Ramos (cell line): ENCODE data around the gene ASB11.

Experiments
- in situ Hi-C: fragments of 300-500 bp; cut with MboI; formaldehyde crosslinking; loops from one replicate; pipeline ENCODE4 v1.14.3; 2022; ENCODE audit warnings: low sequenced_read_pairs; ENCODE audit not compliant: unreplicated experiment

The ASB11 gene

DNA sequence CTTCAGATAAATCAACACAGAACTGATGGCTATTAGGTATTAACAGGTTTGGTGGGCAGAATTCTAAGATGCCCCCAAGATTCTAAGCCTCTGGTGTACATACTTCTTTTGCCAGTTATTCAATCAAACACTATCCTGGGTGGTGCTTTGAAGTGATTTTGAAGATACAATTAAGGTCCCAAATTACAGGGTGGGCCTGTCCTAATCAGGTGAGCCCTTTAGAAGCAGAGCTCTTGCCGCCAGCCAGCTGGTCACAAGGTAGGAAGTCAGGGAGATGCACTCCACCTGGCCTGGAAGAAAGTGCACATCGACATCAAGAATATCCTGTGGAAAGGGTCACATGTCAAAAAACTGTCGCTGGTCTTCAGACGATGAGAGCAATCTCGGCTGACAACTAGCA is 75.0 kb downstream of the ASB11 start:
- in situ Hi-C loops = no loop called here

DNA sequence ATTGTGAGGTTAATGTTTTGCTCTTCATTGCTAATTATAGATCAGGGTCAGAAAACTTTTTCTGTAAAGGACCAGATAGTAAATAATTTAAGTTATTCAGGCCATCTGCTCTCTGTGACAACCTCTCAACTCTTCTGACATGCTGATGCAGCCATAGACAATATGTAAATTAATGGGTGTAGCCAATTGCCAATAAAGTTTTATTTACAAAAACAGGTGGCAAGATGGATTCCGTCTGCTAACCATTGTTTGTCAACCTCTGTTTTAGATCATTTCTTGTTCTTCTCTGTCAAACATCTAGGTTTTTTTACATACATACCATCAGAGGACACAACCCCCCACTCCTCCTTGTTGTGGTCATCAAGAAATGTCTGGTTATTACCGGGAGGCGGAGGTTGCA is 79.3 kb downstream of the ASB11 start:
- in situ Hi-C loops = no loop called here

DNA sequence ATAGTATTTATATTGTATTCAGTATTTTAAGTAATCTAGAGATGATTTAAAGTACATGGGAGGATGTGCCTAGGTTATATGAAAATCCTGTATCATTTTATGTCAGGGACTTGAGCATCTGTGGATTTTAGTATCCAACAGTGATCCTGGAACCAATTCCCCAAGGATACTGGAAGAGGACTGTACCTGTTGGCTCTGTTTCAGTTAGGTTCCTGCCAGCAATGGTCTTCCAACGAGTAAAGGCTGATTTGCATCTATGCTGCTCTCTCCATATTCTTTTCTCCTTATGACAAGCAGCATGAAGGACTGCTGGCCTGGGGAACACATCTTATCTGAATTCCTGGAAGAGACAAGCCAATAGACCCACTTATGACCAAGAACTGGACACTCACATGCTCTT is 80.4 kb downstream of the ASB11 start:
- in situ Hi-C loops = no loop called here

DNA sequence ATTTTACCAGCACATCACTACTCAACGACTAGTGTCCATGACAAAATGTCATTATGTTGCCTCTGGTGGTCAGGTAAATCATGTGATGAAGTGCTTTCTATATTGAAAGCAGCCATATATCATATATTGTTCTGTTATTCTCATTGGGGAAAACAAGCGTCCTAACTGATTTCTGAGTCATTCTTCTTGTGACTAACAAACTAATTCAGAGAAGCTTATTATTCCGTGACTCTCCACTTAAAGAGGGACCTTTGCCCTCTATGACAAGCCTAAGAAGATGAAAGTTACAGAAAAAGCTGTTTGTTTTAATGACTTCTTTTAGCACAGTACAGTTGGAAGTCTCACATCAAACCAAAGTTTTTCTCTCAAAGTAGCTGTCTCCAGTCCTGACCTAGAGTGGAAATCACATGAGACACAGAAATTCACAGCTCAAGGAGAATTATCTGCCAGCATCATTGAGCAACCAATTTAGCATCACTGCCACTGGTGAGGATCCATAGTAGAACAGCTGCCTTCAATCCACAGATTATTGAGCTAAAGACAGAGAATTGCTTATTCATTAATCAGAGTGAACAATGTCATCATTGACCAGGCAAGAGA is 81.9 kb downstream of the ASB11 start:
- in situ Hi-C loops = no loop called here
